Measurements from ENCODE around the gene NBAS. TPM values are rescaled to one million over a fixed set of nuclear protein-coding genes. Genes with fewer than 3 reads are reported as not detected.

NBAS gene
- total RNA-seq, 1 experiment from 2014 or later: 36.3 TPM

GRCh38 chr2:15315411-15315810, 245.7 kb downstream of the NBAS start:
- no peak for TF ChIP-seq REST (IDR thresholded peaks at IDR 0.05; ENCODE audit: insufficient read depth in 1 of 2, low read depth in 2 of 2, low read length in 1 of 2)
- no peak for TF ChIP-seq TCF7L2 (IDR thresholded peaks at IDR 0.05; ENCODE audit: low read depth, low read length)
- no peak for TF ChIP-seq SIN3A (IDR thresholded peaks at IDR 0.05; ENCODE audit: borderline replicate concordance, insufficient read depth, low read depth, low read length)
- TF ChIP-seq, protein P1, sequence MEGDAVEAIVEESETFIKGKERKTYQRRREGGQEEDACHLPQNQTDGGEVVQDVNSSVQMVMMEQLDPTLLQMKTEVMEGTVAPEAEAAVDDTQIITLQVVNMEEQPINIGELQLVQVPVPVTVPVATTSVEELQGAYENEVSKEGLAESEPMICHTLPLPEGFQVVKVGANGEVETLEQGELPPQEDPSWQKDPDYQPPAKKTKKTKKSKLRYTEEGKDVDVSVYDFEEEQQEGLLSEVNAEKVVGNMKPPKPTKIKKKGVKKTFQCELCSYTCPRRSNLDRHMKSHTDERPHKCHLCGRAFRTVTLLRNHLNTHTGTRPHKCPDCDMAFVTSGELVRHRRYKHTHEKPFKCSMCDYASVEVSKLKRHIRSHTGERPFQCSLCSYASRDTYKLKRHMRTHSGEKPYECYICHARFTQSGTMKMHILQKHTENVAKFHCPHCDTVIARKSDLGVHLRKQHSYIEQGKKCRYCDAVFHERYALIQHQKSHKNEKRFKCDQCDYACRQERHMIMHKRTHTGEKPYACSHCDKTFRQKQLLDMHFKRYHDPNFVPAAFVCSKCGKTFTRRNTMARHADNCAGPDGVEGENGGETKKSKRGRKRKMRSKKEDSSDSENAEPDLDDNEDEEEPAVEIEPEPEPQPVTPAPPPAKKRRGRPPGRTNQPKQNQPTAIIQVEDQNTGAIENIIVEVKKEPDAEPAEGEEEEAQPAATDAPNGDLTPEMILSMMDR (IDR thresholded peaks at IDR 0.05): no peak
- no peak for TF ChIP-seq POLR2AphosphoS5 (IDR thresholded peaks at IDR 0.05; ENCODE audit: low read depth, low read length)
- in situ Hi-C loops (cut with HindIII; ENCODE audit: low pct_unique_long_range_greater_than_20kb, low sequenced_read_pairs) (no loop called here), intact Hi-C loops (cut with micrococcal nuclease; ENCODE audit: unreplicated experiment) (no loop called here)
- Histone ChIP-seq H3K27ac (ENCODE audit: low read length) (no peak overlapping the region), H3K4me1 (ENCODE audit: control insufficient read depth, insufficient read depth, low read length) (no peaks in the 10 kb centered on the region), H3K4me3 (ENCODE audit: low read depth in 2 of 2, low read length in 2 of 2) (no peak overlapping the region), H3K36me3 (ENCODE audit: control insufficient read depth, insufficient read depth, low read length) (no peaks in the 10 kb centered on the region), H3K9me3 (ENCODE audit: control insufficient read depth, insufficient read depth, low read depth, low read length) (no peaks in the 10 kb centered on the region), H3K27me3 (ENCODE audit: control insufficient read depth, insufficient read depth, low read length) (no peaks in the 10 kb centered on the region)
- ChIA-PET POLR2A (no interaction called here), CTCF (no interaction called here)
- no peak for DNase-seq (ENCODE audit: low read depth, low spot score)
- BruUV-seq (replicated peaks): no TSS peak
- no peak for ATAC-seq

- intact Hi-C loops (cut with micrococcal nuclease; ENCODE audit: unreplicated experiment): no loop called here
- CTCF ChIA-PET: no interaction called here
- no TSS peak for BruUV-seq (replicated peaks)
These were observed 247.5 kb downstream of the NBAS start for GRCh38 chr2:15313657-15314056.

More at GRCh38 chr2:15313657-15314056, 247.5 kb downstream of the NBAS start:
- no peak overlapping the region for H3K4me3 ChIP-seq (ENCODE audit: low read depth in 2 of 2, low read length in 2 of 2)
- no peak for DNase-seq (ENCODE audit: low read depth, low spot score)
- TF ChIP-seq POLR2AphosphoS5 (IDR thresholded peaks at IDR 0.05; ENCODE audit: low read depth, low read length) (no peak), REST (IDR thresholded peaks at IDR 0.05; ENCODE audit: insufficient read depth in 1 of 2, low read depth in 2 of 2, low read length in 1 of 2) (no peak), TCF7L2 (IDR thresholded peaks at IDR 0.05; ENCODE audit: low read depth, low read length) (no peak), SIN3A (IDR thresholded peaks at IDR 0.05; ENCODE audit: borderline replicate concordance, insufficient read depth, low read depth, low read length) (no peak)
- TF ChIP-seq, protein P1 (IDR thresholded peaks at IDR 0.05): no peak
- H3K27ac ChIP-seq (ENCODE audit: low read length): no peak overlapping the region
- no peaks in the 10 kb centered on the region for H3K9me3 ChIP-seq (ENCODE audit: control insufficient read depth, insufficient read depth, low read depth, low read length)
- in situ Hi-C loops (cut with HindIII; ENCODE audit: low pct_unique_long_range_greater_than_20kb, low sequenced_read_pairs): no loop called here
- H3K4me1 ChIP-seq (ENCODE audit: control insufficient read depth, insufficient read depth, low read length): no peaks in the 10 kb centered on the region
- H3K27me3 ChIP-seq (ENCODE audit: control insufficient read depth, insufficient read depth, low read length): no peaks in the 10 kb centered on the region
- no peaks in the 10 kb centered on the region for H3K36me3 ChIP-seq (ENCODE audit: control insufficient read depth, insufficient read depth, low read length)
- ATAC-seq: no peak
- POLR2A ChIA-PET: no interaction called here

All from Panc1 (cell line).